GM12878 (cell line): ENCODE results near the gene BICC1. TPM values are rescaled to one million over a fixed set of nuclear protein-coding genes. Genes with fewer than 3 reads are reported as not detected.

Source experiments
- BCL3 ChIP-seq: IDR thresholded peaks from 2 replicates; pipeline ENCODE4 v1.6.1; 2011; ENCODE audit warnings: borderline replicate concordance, low read depth, mild to moderate bottlenecking, moderate library complexity, low read length; ENCODE audit not compliant: insufficient read depth, poor library complexity, severe bottlenecking
- CEBPB ChIP-seq, 2 experiments: fragments of 150-350 bp in 1 of 2; IDR thresholded peaks; 2 replicates each; pipeline ENCODE4 v1.6.1; 2012 to 2014; ENCODE audit warnings: low read depth in 2 of 2, low read length in 2 of 2, borderline replicate concordance in 1 of 2, inconsistent platforms in 1 of 2
- CREM ChIP-seq: IDR thresholded peaks from 2 replicates; pipeline ENCODE4 v1.6.1; 2014; ENCODE audit warnings: antibody characterized with exemption, low read depth
- HDAC2 ChIP-seq: fragments of 200-600 bp; sonication (generic); IDR thresholded peaks from 2 replicates; pipeline ENCODE4 v1.6.1; 2017
- IKZF1 ChIP-seq: fragments of 450-650 bp; conservative IDR thresholded peaks from 2 replicates; pipeline ENCODE4 v1.6.1; 2017; ENCODE audit warnings: antibody characterized with exemption, mild to moderate bottlenecking
- IKZF2 ChIP-seq, 2 experiments: fragments of 450-650 bp; IDR thresholded peaks; 2 replicates each; pipeline ENCODE4 v1.6.1; 2017; ENCODE audit warnings: mild to moderate bottlenecking in 2 of 2, moderate library complexity in 2 of 2
- JUNB ChIP-seq: IDR thresholded peaks from 2 replicates; pipeline ENCODE4 v1.6.1; 2016; ENCODE audit warnings: antibody characterized with exemption, mild to moderate bottlenecking
- SMAD5 ChIP-seq: IDR thresholded peaks from 2 replicates; pipeline ENCODE4 v1.6.1; 2016; ENCODE audit warnings: antibody characterized with exemption, low read depth
- SMC3 ChIP-seq: IDR thresholded peaks from 2 replicates; pipeline ENCODE4 v1.6.1; 2011; ENCODE audit warnings: low read length, improper control_type of control experiment, borderline replicate concordance
- SREBF1 ChIP-seq: IDR thresholded peaks from 2 replicates; pipeline ENCODE4 v1.6.1; 2012; ENCODE audit warnings: mild to moderate bottlenecking, low read length
- WRNIP1 ChIP-seq: IDR thresholded peaks from 2 replicates; pipeline ENCODE4 v1.6.1; 2011; ENCODE audit warnings: low read depth, low read length, improper control_type of control experiment, borderline replicate concordance
- ZBTB11 ChIP-seq: fragments of 450-650 bp; formaldehyde crosslinking; IDR thresholded peaks from 2 replicates; pipeline ENCODE4 v1.5.0; 2022; ENCODE audit warnings: mild to moderate bottlenecking, missing genetic modification characterization
- ZNF384 ChIP-seq: IDR thresholded peaks from 2 replicates; pipeline ENCODE4 v1.6.1; 2012; ENCODE audit warnings: low read depth, mild to moderate bottlenecking, low read length, improper control_type of control experiment, borderline replicate concordance
- polyA plus RNA-seq, 11 experiments: library from polyadenylated mRNA; depleted of rRNA in 4 of 11; unstranded in 6 of 11; stranded (reverse) in 5 of 11; fragments of >200 nt; fragmentation: Nextera tagmentation in 4 of 11; fragmentation: Illumina TruSeq in 1 of 11; extraction: Ambion mirVana in 4 of 11; extraction: Trizol in 1 of 11; gene quantifications; 1 replicate in 1 of 11; 2 replicates in 10 of 11; pipeline versions ENCODE4 v1.2.1 to v1.2.3, GENCODE V29; 2011 to 2016; ENCODE audit warnings: inconsistent platforms in 2 of 11, missing spikeins in 2 of 11, low read depth in 1 of 11
- total RNA-seq, 4 experiments: library from RNA; depleted of rRNA in 3 of 4; stranded (reverse); fragments of >200 nt in 3 of 4; fragmentation: Illumina TruSeq in 1 of 4; extraction: Trizol in 1 of 4; gene quantifications; 2 replicates each; pipeline versions ENCODE4 v1.2.1 to v1.2.3, GENCODE V29; 2013 to 2021
- TF ChIP-seq, protein P1 (sequence below): fragments of 450-650 bp; IDR thresholded peaks from 2 replicates; pipeline ENCODE4 v1.6.1; 2017; ENCODE audit warnings: mild to moderate bottlenecking, moderate library complexity

The BICC1 gene
- total and polyA plus RNA-seq, 10 of the 15 experiments (the other 5 are each of a cell fraction or from before 2014, with no cell fraction given), result 0.01 to 0.10 (median 0.04) TPM; not detected in 5

- TF ChIP-seq, protein P1, sequence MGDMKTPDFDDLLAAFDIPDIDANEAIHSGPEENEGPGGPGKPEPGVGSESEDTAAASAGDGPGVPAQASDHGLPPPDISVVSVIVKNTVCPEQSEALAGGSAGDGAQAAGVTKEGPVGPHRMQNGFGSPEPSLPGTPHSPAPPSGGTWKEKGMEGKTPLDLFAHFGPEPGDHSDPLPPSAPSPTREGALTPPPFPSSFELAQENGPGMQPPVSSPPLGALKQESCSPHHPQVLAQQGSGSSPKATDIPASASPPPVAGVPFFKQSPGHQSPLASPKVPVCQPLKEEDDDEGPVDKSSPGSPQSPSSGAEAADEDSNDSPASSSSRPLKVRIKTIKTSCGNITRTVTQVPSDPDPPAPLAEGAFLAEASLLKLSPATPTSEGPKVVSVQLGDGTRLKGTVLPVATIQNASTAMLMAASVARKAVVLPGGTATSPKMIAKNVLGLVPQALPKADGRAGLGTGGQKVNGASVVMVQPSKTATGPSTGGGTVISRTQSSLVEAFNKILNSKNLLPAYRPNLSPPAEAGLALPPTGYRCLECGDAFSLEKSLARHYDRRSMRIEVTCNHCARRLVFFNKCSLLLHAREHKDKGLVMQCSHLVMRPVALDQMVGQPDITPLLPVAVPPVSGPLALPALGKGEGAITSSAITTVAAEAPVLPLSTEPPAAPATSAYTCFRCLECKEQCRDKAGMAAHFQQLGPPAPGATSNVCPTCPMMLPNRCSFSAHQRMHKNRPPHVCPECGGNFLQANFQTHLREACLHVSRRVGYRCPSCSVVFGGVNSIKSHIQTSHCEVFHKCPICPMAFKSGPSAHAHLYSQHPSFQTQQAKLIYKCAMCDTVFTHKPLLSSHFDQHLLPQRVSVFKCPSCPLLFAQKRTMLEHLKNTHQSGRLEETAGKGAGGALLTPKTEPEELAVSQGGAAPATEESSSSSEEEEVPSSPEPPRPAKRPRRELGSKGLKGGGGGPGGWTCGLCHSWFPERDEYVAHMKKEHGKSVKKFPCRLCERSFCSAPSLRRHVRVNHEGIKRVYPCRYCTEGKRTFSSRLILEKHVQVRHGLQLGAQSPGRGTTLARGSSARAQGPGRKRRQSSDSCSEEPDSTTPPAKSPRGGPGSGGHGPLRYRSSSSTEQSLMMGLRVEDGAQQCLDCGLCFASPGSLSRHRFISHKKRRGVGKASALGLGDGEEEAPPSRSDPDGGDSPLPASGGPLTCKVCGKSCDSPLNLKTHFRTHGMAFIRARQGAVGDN, result no peak
- TF ChIP-seq WRNIP1 (no peak), CREM (no peak), BCL3 (no peak), SMC3 (no peak), ZBTB11 (CRISPR knock-in tag) (no peak), HDAC2 (no peak), ZNF384 (no peak), JUNB (no peak), IKZF1 (no peak), SREBF1 (no peak), CEBPB (IDR thresholded peaks at IDR 0.05; ENCODE audit: borderline replicate concordance in 1 of 2, low read depth in 2 of 2, low read length in 2 of 2) (no peak), SMAD5 (no peak), IKZF2 (IDR thresholded peaks at IDR 0.05) (no peak)
These were observed 119.5 kb downstream of the BICC1 start (continued) for GRCh38 chr10:58632216-58632615.
